Measurements from ENCODE around the gene NOS1AP. TPM values are rescaled to one million over a fixed set of nuclear protein-coding genes. Genes with fewer than 3 reads are reported as not detected.

Gene NOS1AP
- total RNA-seq, 4 donors from 2014 or later, result 0.99 to 9.0 (median 4.0) TPM

- peak overlapping the region; percentile 58 to 78 (median 71) for H3K27ac ChIP-seq (replicated peaks in 1 of 4)
- H3K36me3 ChIP-seq, result no peaks in the 10 kb centered on the region
- TF ChIP-seq POLR2A (IDR thresholded peaks at IDR 0.05; ENCODE audit: low read depth) (no peak), CTCF (IDR thresholded peaks at IDR 0.05) (no peak), EP300 (IDR thresholded peaks at IDR 0.05) (no peak), POLR2AphosphoS5 (IDR thresholded peaks at IDR 0.05) (no peak)
- 96% methylated on average over 3 of the region's 7 CpGs for WGBS
- H3K9me3 ChIP-seq, result no peaks in the 10 kb centered on the region
- DNase-seq (ENCODE audit: extremely low spot score), result no peak
- no peaks in the 10 kb centered on the region for H3K27me3 ChIP-seq
- no peak overlapping the region for H3K4me3 ChIP-seq
- intact Hi-C loops (cut with DNase I), result no loop called here
- peaks cover 18 to 81% (median 61%) of the 10 kb centered on the region in 4 donors for H3K4me1 ChIP-seq
Observed at GRCh38 chr1:162212713-162213112, 143.2 kb downstream of the NOS1AP start.

- H3K4me1 ChIP-seq, result peaks cover 23 to 82% (median 62%) of the 10 kb centered on the region in 4 donors
Observed at GRCh38 chr1:162213281-162213912, 143.9 kb downstream of the NOS1AP start.

GRCh38 chr1:162214202-162214601 lies 144.7 kb downstream of the NOS1AP start:
- no peaks in the 10 kb centered on the region for H3K27me3 ChIP-seq
- H3K27ac ChIP-seq (replicated peaks in 1 of 4), result peak overlapping the region; percentile 58 to 78 (median 74)
- no peak overlapping the region for H3K4me3 ChIP-seq
- DNase-seq (ENCODE audit: extremely low spot score), result no peak
- intact Hi-C loops (cut with DNase I), result no loop called here
- WGBS, result 75% methylated on average over 6 of the region's 6 CpGs
- no peaks in the 10 kb centered on the region for H3K9me3 ChIP-seq
- no peaks in the 10 kb centered on the region for H3K36me3 ChIP-seq
- peaks cover 30 to 82% (median 62%) of the 10 kb centered on the region in 4 donors for H3K4me1 ChIP-seq
- no peak for TF ChIP-seq EP300 (IDR thresholded peaks at IDR 0.05)
- TF ChIP-seq POLR2AphosphoS5 (IDR thresholded peaks at IDR 0.05), result no peak
- TF ChIP-seq POLR2A (IDR thresholded peaks at IDR 0.05; ENCODE audit: low read depth), result no peak
- no peak for TF ChIP-seq CTCF (IDR thresholded peaks at IDR 0.05)

More at GRCh38 chr1:162213281-162213912, 143.9 kb downstream of the NOS1AP start:
- 39% methylated on average over 7 of the region's 7 CpGs for WGBS
- Histone ChIP-seq H3K4me3 (no peak overlapping the region), H3K27me3 (no peaks in the 10 kb centered on the region), H3K27ac (replicated peaks in 1 of 4) (peak overlapping the region; percentile 58 to 78 (median 74)), H3K36me3 (no peaks in the 10 kb centered on the region), H3K9me3 (no peaks in the 10 kb centered on the region)
- DNase-seq (ENCODE audit: extremely low spot score), result no peak
- TF ChIP-seq POLR2AphosphoS5 (IDR thresholded peaks at IDR 0.05) (peak; percentile 61 to 68), POLR2A (IDR thresholded peaks at IDR 0.05; ENCODE audit: low read depth) (no peak)
- intact Hi-C loops (cut with DNase I), result no loop called here

GRCh38 chr1:162215902-162216301 lies 146.4 kb downstream of the NOS1AP start:
- no peaks in the 10 kb centered on the region for H3K9me3 ChIP-seq
- H3K36me3 ChIP-seq, result no peaks in the 10 kb centered on the region
- H3K27ac ChIP-seq (replicated peaks in 1 of 4), result peak overlapping the region in 1 of 4 donors; percentile 5
- WGBS, result 74% methylated on average over 5 of the region's 5 CpGs
- H3K4me3 ChIP-seq, result no peak overlapping the region
- no peak for DNase-seq (ENCODE audit: extremely low spot score)
- intact Hi-C loops (cut with DNase I), result no loop called here
- H3K4me1 ChIP-seq, result peaks cover 34 to 82% (median 67%) of the 10 kb centered on the region in 4 donors
- no peaks in the 10 kb centered on the region for H3K27me3 ChIP-seq
- TF ChIP-seq CTCF (IDR thresholded peaks at IDR 0.05) (no peak), POLR2A (IDR thresholded peaks at IDR 0.05; ENCODE audit: low read depth) (no peak), POLR2AphosphoS5 (IDR thresholded peaks at IDR 0.05) (no peak), EP300 (IDR thresholded peaks at IDR 0.05) (no peak)

- 92% methylated on average over 1 of the region's 1 CpG for WGBS
- TF ChIP-seq POLR2AphosphoS5 (IDR thresholded peaks at IDR 0.05), result no peak
- no peak for TF ChIP-seq EP300 (IDR thresholded peaks at IDR 0.05)
- no peak for TF ChIP-seq POLR2A (IDR thresholded peaks at IDR 0.05; ENCODE audit: low read depth)
- TF ChIP-seq CTCF (IDR thresholded peaks at IDR 0.05), result no peak
- H3K27ac ChIP-seq (replicated peaks in 1 of 4), result no peak overlapping the region
- H3K4me1 ChIP-seq, result peaks cover 34 to 77% (median 65%) of the 10 kb centered on the region in 4 donors
- H3K4me3 ChIP-seq, result no peak overlapping the region
- no peaks in the 10 kb centered on the region for H3K9me3 ChIP-seq
- no peak for DNase-seq (ENCODE audit: extremely low spot score)
- H3K27me3 ChIP-seq, result no peaks in the 10 kb centered on the region
- intact Hi-C loops (cut with DNase I), result no loop called here
- H3K36me3 ChIP-seq, result no peaks in the 10 kb centered on the region
Observed at GRCh38 chr1:162216604-162217003, 147.1 kb downstream of the NOS1AP start.

All from esophagus muscularis mucosa (tissue), 4 donors.